Astrocyte (in vitro differentiated cells and primary cell): ENCODE measurements around the gene AFF3. TPM values are rescaled to one million over a fixed set of nuclear protein-coding genes. Genes with fewer than 3 reads are reported as not detected.

Experiments
- DNase-seq: peaks from one replicate; pipeline ENCODE4 v3.0.0-alpha.2; 2010; ENCODE audit warnings: low read depth
- FAIRE-seq: peaks from 2 replicates; lab custom pipeline; 2011; peaks lifted over from hg19 to GRCh38; lab: Jason Lieb, UNC
- H2AFZ ChIP-seq: 2 replicates; pipeline ENCODE4 v1.6.0; 2012; ENCODE audit warnings: low read depth, low read length, inconsistent platforms
- H3K27ac ChIP-seq: 2 replicates; pipeline ENCODE4 v1.5.1; 2011; ENCODE audit warnings: low read depth, low read length, inconsistent platforms
- H3K27me3 ChIP-seq: 2 replicates; pipeline ENCODE4 v1.6.0; 2011; ENCODE audit warnings: low read length, inconsistent platforms; ENCODE audit not compliant: insufficient read depth
- H3K36me3 ChIP-seq: 2 replicates; pipeline ENCODE4 v1.5.1; 2011; ENCODE audit warnings: low read length, inconsistent platforms; ENCODE audit not compliant: insufficient read depth
- H3K4me1 ChIP-seq: 2 replicates; pipeline ENCODE4 v1.5.1; 2011; ENCODE audit warnings: low read length, inconsistent platforms; ENCODE audit not compliant: insufficient read depth
- H3K4me2 ChIP-seq: 2 replicates; pipeline ENCODE4 v1.6.0; 2012; ENCODE audit warnings: low read length, inconsistent platforms
- H3K4me3 ChIP-seq: 2 replicates; pipeline ENCODE4 v1.5.1; 2011; ENCODE audit warnings: low read depth, mild to moderate bottlenecking, low read length, inconsistent platforms; ENCODE audit not compliant: insufficient read depth
- H3K79me2 ChIP-seq: 2 replicates; pipeline ENCODE4 v1.6.0; 2012; ENCODE audit warnings: mild to moderate bottlenecking, low read length, inconsistent platforms; ENCODE audit not compliant: insufficient read depth
- H3K9ac ChIP-seq: 2 replicates; pipeline ENCODE4 v1.6.0; 2012; ENCODE audit warnings: mild to moderate bottlenecking, low read length, inconsistent platforms
- H3K9me3 ChIP-seq: 2 replicates; pipeline ENCODE4 v1.5.1; 2012; ENCODE audit warnings: low read depth, mild to moderate bottlenecking, low read length, inconsistent platforms; ENCODE audit not compliant: insufficient read depth
- H4K20me1 ChIP-seq: 2 replicates; pipeline ENCODE4 v1.6.0; 2012; ENCODE audit warnings: low read length, inconsistent platforms; ENCODE audit not compliant: insufficient read depth
- H3K27ac Mint-ChIP-seq: one replicate; pipeline ENCODE4 v1.8.0; 2021; ENCODE audit warnings: mild to moderate bottlenecking, mixed read lengths; ENCODE audit not compliant: unreplicated experiment
- H3K27me3 Mint-ChIP-seq: one replicate; pipeline ENCODE4 v1.8.0; 2021; ENCODE audit warnings: low read depth, mixed read lengths; ENCODE audit not compliant: unreplicated experiment
- H3K36me3 Mint-ChIP-seq: one replicate; pipeline ENCODE4 v1.8.0; 2021; ENCODE audit warnings: low read depth, mixed read lengths; ENCODE audit not compliant: unreplicated experiment
- H3K4me1 Mint-ChIP-seq: one replicate; pipeline ENCODE4 v1.8.0; 2021; ENCODE audit warnings: low read depth, mixed read lengths; ENCODE audit not compliant: unreplicated experiment
- H3K4me3 Mint-ChIP-seq: one replicate; pipeline ENCODE4 v1.8.0; 2021; ENCODE audit warnings: mild to moderate bottlenecking, moderate library complexity, mixed read lengths; ENCODE audit not compliant: unreplicated experiment
- H3K9me3 Mint-ChIP-seq: one replicate; pipeline ENCODE4 v1.8.0; 2021; ENCODE audit warnings: mild to moderate bottlenecking, mixed read lengths; ENCODE audit not compliant: unreplicated experiment
- EZH2 ChIP-seq: IDR thresholded peaks from 2 replicates; pipeline ENCODE4 v1.6.1; 2012; ENCODE audit warnings: mild to moderate bottlenecking, low read length, inconsistent platforms; ENCODE audit not compliant: insufficient read depth
- total RNA-seq: library from RNA; stranded (reverse); gene quantifications from 2 replicates; pipeline ENCODE4 v1.2.1, GENCODE V29; 2021
- TF ChIP-seq, protein P1 (sequence below): IDR thresholded peaks from 2 replicates; pipeline ENCODE4 v1.5.1; 2011; ENCODE audit warnings: low read depth, mild to moderate bottlenecking, inconsistent platforms, low read length, moderate library complexity; ENCODE audit not compliant: insufficient read depth

The AFF3 gene
- total RNA-seq, 1 donor from 2014 or later: 14.7 TPM

DNA sequence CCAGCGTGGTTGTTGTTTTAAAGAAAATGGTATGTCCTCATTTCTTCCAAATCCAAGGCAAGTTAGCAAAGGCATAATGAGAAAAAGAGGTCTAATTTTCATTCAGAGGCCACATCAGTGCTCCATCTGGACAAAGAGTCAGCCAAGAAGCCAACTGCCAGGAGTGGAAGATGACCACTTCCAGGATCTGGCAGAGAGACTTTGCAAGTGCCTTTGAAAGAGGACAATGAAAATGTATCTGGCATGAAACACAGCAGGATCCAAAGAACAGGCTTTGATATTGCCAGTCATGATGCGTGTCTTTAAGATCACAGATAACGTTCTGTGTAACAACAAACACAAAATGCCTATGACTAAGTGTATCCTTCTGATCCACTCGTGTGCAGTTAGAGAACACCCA lies 82.8 kb downstream of the AFF3 start:
- no peak overlapping the region for H3K4me2 ChIP-seq
- Mint-ChIP-seq H3K27me3 (no peaks in the 10 kb centered on the region), H3K36me3 (peaks cover 20% of the 10 kb centered on the region), H3K4me1 (peaks cover 11% of the 10 kb centered on the region), H3K9me3 (peaks cover 12% of the 10 kb centered on the region), H3K27ac (no peak overlapping the region), H3K4me3 (no peak overlapping the region)
- TF ChIP-seq, protein P1, sequence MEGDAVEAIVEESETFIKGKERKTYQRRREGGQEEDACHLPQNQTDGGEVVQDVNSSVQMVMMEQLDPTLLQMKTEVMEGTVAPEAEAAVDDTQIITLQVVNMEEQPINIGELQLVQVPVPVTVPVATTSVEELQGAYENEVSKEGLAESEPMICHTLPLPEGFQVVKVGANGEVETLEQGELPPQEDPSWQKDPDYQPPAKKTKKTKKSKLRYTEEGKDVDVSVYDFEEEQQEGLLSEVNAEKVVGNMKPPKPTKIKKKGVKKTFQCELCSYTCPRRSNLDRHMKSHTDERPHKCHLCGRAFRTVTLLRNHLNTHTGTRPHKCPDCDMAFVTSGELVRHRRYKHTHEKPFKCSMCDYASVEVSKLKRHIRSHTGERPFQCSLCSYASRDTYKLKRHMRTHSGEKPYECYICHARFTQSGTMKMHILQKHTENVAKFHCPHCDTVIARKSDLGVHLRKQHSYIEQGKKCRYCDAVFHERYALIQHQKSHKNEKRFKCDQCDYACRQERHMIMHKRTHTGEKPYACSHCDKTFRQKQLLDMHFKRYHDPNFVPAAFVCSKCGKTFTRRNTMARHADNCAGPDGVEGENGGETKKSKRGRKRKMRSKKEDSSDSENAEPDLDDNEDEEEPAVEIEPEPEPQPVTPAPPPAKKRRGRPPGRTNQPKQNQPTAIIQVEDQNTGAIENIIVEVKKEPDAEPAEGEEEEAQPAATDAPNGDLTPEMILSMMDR: no peak
- H3K27ac ChIP-seq: no peak overlapping the region
- no peak for DNase-seq
- H3K36me3 ChIP-seq: no peaks in the 10 kb centered on the region
- no peaks in the 10 kb centered on the region for H3K9me3 ChIP-seq
- no peaks in the 10 kb centered on the region for H4K20me1 ChIP-seq
- H3K9ac ChIP-seq: no peak overlapping the region
- no peak overlapping the region for H2AFZ ChIP-seq
- H3K79me2 ChIP-seq: no peaks in the 10 kb centered on the region
- H3K27me3 ChIP-seq: no peaks in the 10 kb centered on the region
- no peak overlapping the region for H3K4me3 ChIP-seq
- no peak for FAIRE-seq
- H3K4me1 ChIP-seq: peaks cover 13% of the 10 kb centered on the region

DNA sequence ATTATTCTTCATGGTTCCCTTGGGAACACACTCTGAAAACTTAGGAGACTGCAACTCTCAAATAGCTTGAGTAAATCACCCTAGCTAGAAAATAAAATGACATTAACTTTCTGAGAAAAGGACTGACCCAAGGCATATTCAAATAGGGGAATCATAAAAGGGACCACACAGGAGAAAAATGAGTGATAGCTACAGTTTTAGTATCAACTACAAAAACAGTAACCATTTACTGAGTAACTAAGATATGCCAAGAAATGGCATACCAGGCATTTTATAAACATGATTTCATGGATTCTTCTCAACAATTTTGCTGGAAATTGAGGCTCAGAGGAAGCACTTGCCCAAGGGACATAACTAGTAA lies 84.5 kb downstream of the AFF3 start:
- no peak overlapping the region for H3K4me2 ChIP-seq
- peak; percentile 59 for FAIRE-seq

DNA sequence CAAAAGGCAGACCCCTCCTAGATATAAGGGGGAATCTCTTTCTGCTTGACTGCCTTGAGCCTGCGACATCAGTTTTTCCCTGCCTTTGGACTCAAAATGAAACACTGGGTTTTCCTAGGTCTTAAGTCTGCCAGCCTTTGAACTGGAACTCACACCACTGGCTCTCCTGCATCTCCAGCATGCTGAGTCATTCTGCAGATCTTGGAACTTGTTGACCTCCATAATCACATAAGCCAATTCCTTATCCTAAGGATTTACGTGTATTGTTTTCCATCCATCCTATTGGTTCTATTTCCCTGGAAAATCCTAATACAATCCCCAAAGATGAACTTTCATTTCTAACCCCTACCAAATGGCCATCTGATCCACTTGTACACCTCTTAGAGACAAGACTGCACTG lies 88.0 kb downstream of the AFF3 start:
- no peak overlapping the region for H3K4me3 Mint-ChIP-seq

More for the DNA sequence above, 84.5 kb downstream of the AFF3 start:
- Histone ChIP-seq H3K4me1 (peaks cover 13% of the 10 kb centered on the region), H4K20me1 (no peaks in the 10 kb centered on the region), H3K79me2 (peaks cover 2% of the 10 kb centered on the region), H3K36me3 (no peaks in the 10 kb centered on the region), H3K27ac (peak overlapping the region; percentile 9), H3K9me3 (no peaks in the 10 kb centered on the region), H3K27me3 (no peaks in the 10 kb centered on the region), H2AFZ (no peak overlapping the region), H3K9ac (no peak overlapping the region), H3K4me3 (no peak overlapping the region)
- H3K36me3 Mint-ChIP-seq: peaks cover 15% of the 10 kb centered on the region
- peaks cover 11% of the 10 kb centered on the region for H3K4me1 Mint-ChIP-seq
- peak; percentile 68 for DNase-seq
- TF ChIP-seq EZH2: no peak
- TF ChIP-seq, protein P1: no peak
- H3K27ac Mint-ChIP-seq: peak overlapping the region; percentile 21
- no peak overlapping the region for H3K4me3 Mint-ChIP-seq
- peaks cover 9% of the 10 kb centered on the region for H3K9me3 Mint-ChIP-seq
- no peaks in the 10 kb centered on the region for H3K27me3 Mint-ChIP-seq

More for the DNA sequence above, 88.0 kb downstream of the AFF3 start:
- no peaks in the 10 kb centered on the region for H4K20me1 ChIP-seq
- H3K27ac Mint-ChIP-seq: no peak overlapping the region
- DNase-seq (no peak), FAIRE-seq (peak; percentile 70)
- H3K9me3 ChIP-seq: no peaks in the 10 kb centered on the region
- H3K36me3 Mint-ChIP-seq: peaks cover 16% of the 10 kb centered on the region
- peaks cover 13% of the 10 kb centered on the region for H3K4me1 ChIP-seq
- no peaks in the 10 kb centered on the region for H3K27me3 Mint-ChIP-seq
- no peak overlapping the region for H3K4me3 ChIP-seq
- peaks cover 6% of the 10 kb centered on the region for H3K9me3 Mint-ChIP-seq
- H3K4me1 Mint-ChIP-seq: peaks cover 11% of the 10 kb centered on the region
- H3K27me3 ChIP-seq: no peaks in the 10 kb centered on the region
- no peak overlapping the region for H2AFZ ChIP-seq
- no peak overlapping the region for H3K9ac ChIP-seq
- H3K36me3 ChIP-seq: no peaks in the 10 kb centered on the region
- H3K4me2 ChIP-seq: no peak overlapping the region
- TF ChIP-seq EZH2: no peak
- TF ChIP-seq, protein P1: no peak
- no peak overlapping the region for H3K27ac ChIP-seq
- peaks cover 2% of the 10 kb centered on the region for H3K79me2 ChIP-seq
